Head of caudate nucleus (tissue), 42 donors: ENCODE data around the gene COQ4.

ENCODE experiments used
- DNase-seq, 42 donors: peaks; one replicate each; pipeline versions ENCODE4 v3.0.0 to v3.0.0-alpha.2; 2020 to 2021; ENCODE audit warnings: mixed read lengths in 7 of 42
- intact Hi-C: fragments of 100-400 bp; cut with DNase I; formaldehyde crosslinking; loops from one replicate; pipeline ENCODE4 v1.15.0; 2022

COQ4 gene

GRCh38 chr9:128361986-128362646 lies 39.5 kb downstream of the COQ4 start:
- intact Hi-C loops: no loop called here
- DNase-seq: peak; percentile 83 to 97 (median 91)

- intact Hi-C loops: no loop called here
- DNase-seq: no peak
These were observed 40.1 kb downstream of the COQ4 start for GRCh38 chr9:128362774-128363173.

GRCh38 chr9:128365525-128365924 lies 42.9 kb downstream of the COQ4 start:
- intact Hi-C loops: loop anchor here (2.0 kb wide), 1 partner anchor 47 kb away; no protein-coding TSS in a partner anchor
- no peak for DNase-seq

GRCh38 chr9:128369024-128369706 lies 46.5 kb downstream of the COQ4 start:
- intact Hi-C loops: no loop called here
- DNase-seq: no peak

GRCh38 chr9:128370367-128370751 lies 47.7 kb downstream of the COQ4 start:
- no peak for DNase-seq
- intact Hi-C loops: no loop called here

- DNase-seq: peak; percentile 93 to 99 (median 97)
- intact Hi-C loops: no loop called here
These were observed 48.4 kb downstream of the COQ4 start, which contains the start of gene URM1 for GRCh38 chr9:128370752-128371629. URM1 (plus strand) TSS chr9:128371374; CDS start chr9:128371381, 7 bp downstream.

- no peak for DNase-seq
These were observed 49.0 kb downstream of the COQ4 start for GRCh38 chr9:128371630-128372117.

GRCh38 chr9:128372188-128372641 lies 49.6 kb downstream of the COQ4 start:
- peak in 36 of 42 donors; percentile 27 to 92 (median 72) for DNase-seq
- intact Hi-C loops: no loop called here

More at GRCh38 chr9:128371630-128372117, 49.0 kb downstream of the COQ4 start:
- intact Hi-C loops: no loop called here

GRCh38 chr9:128372784-128373183 lies 50.1 kb downstream of the COQ4 start:
- intact Hi-C loops: no loop called here

GRCh38 chr9:128374221-128374675 lies 51.6 kb downstream of the COQ4 start:
- peak; percentile 69 to 95 (median 88) for DNase-seq
- intact Hi-C loops: loop anchor here (2.0 kb wide), 1 partner anchor 35 kb away; no protein-coding TSS in a partner anchor

More at GRCh38 chr9:128372784-128373183, 50.1 kb downstream of the COQ4 start:
- DNase-seq: no peak

- intact Hi-C loops: loop anchor here (2.0 kb wide), 1 partner anchor 33 kb away; no protein-coding TSS in a partner anchor
- no peak for DNase-seq
These were observed 53.2 kb downstream of the COQ4 start for GRCh38 chr9:128375865-128376264.

GRCh38 chr9:128382261-128382660 lies 59.6 kb downstream of the COQ4 start:
- DNase-seq: peak in 18 of 42 donors; percentile 38 to 75 (median 59)
- intact Hi-C loops: no loop called here

GRCh38 chr9:128383007-128383753 lies 60.5 kb downstream of the COQ4 start:
- intact Hi-C loops: no loop called here
- peak in 41 of 42 donors; percentile 36 to 90 (median 78) for DNase-seq
